Smooth muscle cell (in vitro differentiated cells): Measurements from ENCODE around the gene GPR153. TPM values are rescaled to one million over a fixed set of nuclear protein-coding genes. Genes with fewer than 3 reads are reported as not detected.
A peak's percentile ranks its signal among the peaks of the same experiment; 100 is the strongest.

Experiments
- DNase-seq: peaks from one replicate; lab custom pipeline; 2025; ENCODE audit not compliant: unreplicated experiment; lab: John Stamatoyannopoulos, UW
- H2AFZ ChIP-seq: fragments of 200-600 bp; sonication (generic); 2 replicates; pipeline ENCODE4 v1.6.0; 2016; ENCODE audit warnings: antibody characterized with exemption, low read depth, mild to moderate bottlenecking
- H3F3A ChIP-seq: fragments of 200-600 bp; sonication (generic); 2 replicates; pipeline ENCODE4 v1.6.0; 2017; ENCODE audit warnings: antibody characterized with exemption, low read depth
- H3K27ac ChIP-seq: fragments of 200-600 bp; sonication (generic); 2 replicates; pipeline ENCODE4 v1.5.1; 2016; ENCODE audit warnings: low read depth, mild to moderate bottlenecking
- H3K27me3 ChIP-seq: fragments of 200-600 bp; sonication (generic); 2 replicates; pipeline ENCODE4 v1.6.1; 2016; ENCODE audit warnings: low read depth, mild to moderate bottlenecking
- H3K36me3 ChIP-seq: fragments of 200-600 bp; sonication (generic); 2 replicates; pipeline ENCODE4 v1.5.1; 2016; ENCODE audit warnings: low read depth
- H3K4me1 ChIP-seq: fragments of 200-600 bp; sonication (generic); 2 replicates; pipeline ENCODE4 v1.5.1; 2016; ENCODE audit warnings: low read depth
- H3K4me2 ChIP-seq: fragments of 200-600 bp; sonication (generic); 2 replicates; pipeline ENCODE4 v1.6.0; 2016; ENCODE audit warnings: mild to moderate bottlenecking
- H3K4me3 ChIP-seq: fragments of 200-600 bp; sonication (generic); 2 replicates; pipeline ENCODE4 v1.5.1; 2016; ENCODE audit warnings: mild to moderate bottlenecking
- H3K79me2 ChIP-seq: fragments of 200-600 bp; sonication (generic); 2 replicates; pipeline ENCODE4 v1.6.0; 2016; ENCODE audit warnings: low read depth, mild to moderate bottlenecking
- H3K9ac ChIP-seq: fragments of 200-600 bp; sonication (generic); 2 replicates; pipeline ENCODE4 v1.6.0; 2016; ENCODE audit warnings: low read depth
- H3K9me3 ChIP-seq: fragments of 200-600 bp; sonication (generic); replicated peaks from 2 replicates; pipeline ENCODE4 v1.5.1; 2016; ENCODE audit warnings: low read depth
- H4K20me1 ChIP-seq: fragments of 200-600 bp; sonication (generic); 2 replicates; pipeline ENCODE4 v1.6.0; 2016; ENCODE audit warnings: low read depth
- CTCF ChIP-seq: fragments of 200-600 bp; sonication (generic); IDR thresholded peaks from 2 replicates; pipeline ENCODE4 v1.5.1; 2017; ENCODE audit warnings: borderline replicate concordance, mild to moderate bottlenecking, antibody characterized with exemption; ENCODE audit not compliant: insufficient read depth, poor library complexity, severe bottlenecking
- WGBS: methylation state at CpG from one replicate; pipeline ENCODE4 v1.1.7; 2016; ENCODE audit warnings: low lambda C conversion rate; 5-methylcytosine and 5-hydroxymethylcytosine counted together
- polyA plus RNA-seq: library from polyadenylated mRNA; unstranded; fragments of >200 nt; fragmentation: Nextera tagmentation; extraction: Ambion mirVana; gene quantifications from 2 replicates; pipeline ENCODE4 v1.2.1, GENCODE V29; 2016
- total RNA-seq: library from RNA; depleted of rRNA; stranded (reverse); fragments of >200 nt; gene quantifications from 2 replicates; pipeline ENCODE4 v1.2.3, GENCODE V29; 2014

The GPR153 gene
- total and polyA plus RNA-seq, 2 experiments from 2014 or later = 8.2 to 15.8 TPM

GRCh38 chr1:6271554-6271953, 10.7 kb upstream of the GPR153 start:
- Histone ChIP-seq H3K9me3 (no peaks in the 10 kb centered on the region), H3K4me2 (peak overlapping the region; percentile 26), H3F3A (no peaks in the 10 kb centered on the region), H3K79me2 (no peaks in the 10 kb centered on the region), H3K4me1 (peaks cover 17% of the 10 kb centered on the region), H3K27me3 (no peaks in the 10 kb centered on the region), H3K4me3 (no peak overlapping the region), H3K9ac (no peak overlapping the region), H4K20me1 (peaks cover 3% of the 10 kb centered on the region), H2AFZ (no peak overlapping the region), H3K36me3 (no peaks in the 10 kb centered on the region), H3K27ac (no peak overlapping the region)
- no peak for DNase-seq
- WGBS = 61% methylated on average over 12 of the region's 12 CpGs
- TF ChIP-seq CTCF = no peak

- H3K27me3 ChIP-seq = no peaks in the 10 kb centered on the region
- TF ChIP-seq CTCF = no peak
- 81% methylated on average over 4 of the region's 4 CpGs for WGBS
- no peak overlapping the region for H3K4me2 ChIP-seq
- H3K79me2 ChIP-seq = no peaks in the 10 kb centered on the region
- no peak for DNase-seq
- H3K4me1 ChIP-seq = peaks cover 14% of the 10 kb centered on the region
- no peak overlapping the region for H3K4me3 ChIP-seq
- no peak overlapping the region for H2AFZ ChIP-seq
- no peak overlapping the region for H3K9ac ChIP-seq
- no peaks in the 10 kb centered on the region for H3K9me3 ChIP-seq
- no peak overlapping the region for H3K27ac ChIP-seq
- H3F3A ChIP-seq = no peaks in the 10 kb centered on the region
- H3K36me3 ChIP-seq = no peaks in the 10 kb centered on the region
- peaks cover 3% of the 10 kb centered on the region for H4K20me1 ChIP-seq
These were observed 10.1 kb upstream of the GPR153 start for GRCh38 chr1:6271006-6271405.

DNA sequence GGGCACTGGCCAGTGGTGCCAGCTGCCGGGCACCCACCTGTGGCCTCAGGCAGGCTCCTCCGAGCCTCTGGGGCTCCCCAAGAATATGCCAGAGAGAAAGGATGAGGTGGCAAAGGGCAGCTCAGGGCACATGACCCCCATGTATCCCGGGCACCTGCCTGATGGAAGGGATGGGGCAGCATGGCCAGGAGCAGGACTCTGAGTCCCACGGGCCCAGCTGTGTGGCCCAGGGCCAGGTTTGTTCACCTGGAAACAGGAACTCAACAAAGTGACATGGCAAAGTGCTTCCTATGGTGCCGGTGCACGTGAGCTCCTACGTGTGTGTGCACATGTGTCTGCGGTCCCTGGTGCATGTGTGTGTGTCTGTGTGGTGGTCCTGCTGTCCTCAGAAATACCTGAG, 9.5 kb upstream of the GPR153 start:
- Histone ChIP-seq H2AFZ (no peak overlapping the region), H3K27me3 (no peaks in the 10 kb centered on the region), H4K20me1 (peaks cover 3% of the 10 kb centered on the region), H3K4me3 (no peak overlapping the region), H3K9me3 (no peaks in the 10 kb centered on the region), H3K36me3 (no peaks in the 10 kb centered on the region), H3K4me2 (no peak overlapping the region), H3K9ac (no peak overlapping the region), H3K4me1 (peaks cover 9% of the 10 kb centered on the region), H3K27ac (no peak overlapping the region), H3F3A (no peaks in the 10 kb centered on the region), H3K79me2 (no peaks in the 10 kb centered on the region)
- no peak for DNase-seq
- 93% methylated on average over 8 of the region's 8 CpGs for WGBS
- no peak for TF ChIP-seq CTCF

DNA sequence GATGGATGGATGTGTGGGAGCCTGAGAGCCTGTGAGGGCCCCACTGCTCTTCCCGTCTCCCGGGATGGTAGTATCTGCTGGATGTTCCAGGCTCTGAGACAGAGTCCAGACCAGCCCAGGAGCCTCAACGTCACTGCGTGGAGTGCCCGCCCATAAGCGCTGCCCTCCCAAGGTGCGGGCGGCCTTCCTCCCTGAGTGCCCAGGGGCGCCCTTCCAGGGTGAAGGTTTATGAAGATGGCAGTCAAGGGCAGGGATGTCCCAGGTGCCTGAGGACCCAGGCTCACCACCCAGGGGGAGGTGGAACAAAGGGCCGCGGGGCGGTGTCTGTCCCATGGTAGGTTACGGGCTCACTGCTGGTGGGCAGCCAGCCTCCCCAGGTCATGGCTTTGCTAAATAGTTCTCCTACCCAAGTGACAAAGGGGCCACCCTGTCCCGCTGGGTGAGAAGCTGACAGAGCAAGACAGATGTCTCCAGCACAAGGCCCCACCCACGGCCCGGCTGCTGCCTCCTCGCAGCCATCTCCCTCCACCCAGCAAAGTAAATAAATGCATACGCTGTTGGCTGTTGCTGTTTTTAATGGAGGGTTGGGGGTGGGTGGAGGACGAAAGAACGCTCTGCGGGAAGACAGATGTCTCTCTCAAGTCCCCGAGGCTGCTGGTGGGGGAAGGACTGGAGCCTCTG, 9.0 kb upstream of the GPR153 start:
- WGBS = 58% methylated on average over 22 of the region's 22 CpGs
- DNase-seq = no peak
- TF ChIP-seq CTCF = no peak

More for the DNA sequence above, 9.0 kb upstream of the GPR153 start:
- H3K27ac ChIP-seq = no peak overlapping the region
- no peaks in the 10 kb centered on the region for H3K9me3 ChIP-seq
- H3K4me2 ChIP-seq = no peak overlapping the region
- no peak overlapping the region for H3K9ac ChIP-seq
- no peaks in the 10 kb centered on the region for H3K27me3 ChIP-seq
- no peaks in the 10 kb centered on the region for H3K36me3 ChIP-seq
- H2AFZ ChIP-seq = no peak overlapping the region
- H3K79me2 ChIP-seq = no peaks in the 10 kb centered on the region
- peaks cover 9% of the 10 kb centered on the region for H3K4me1 ChIP-seq
- peaks cover 3% of the 10 kb centered on the region for H4K20me1 ChIP-seq
- no peaks in the 10 kb centered on the region for H3F3A ChIP-seq
- H3K4me3 ChIP-seq = no peak overlapping the region
